Astrocyte (in vitro differentiated cells and primary cell): Measurements from ENCODE around the gene POR.

Experiments used
- EZH2 ChIP-seq: IDR thresholded peaks from 2 replicates; pipeline ENCODE4 v1.6.1; 2012; ENCODE audit warnings: mild to moderate bottlenecking, low read length, inconsistent platforms; ENCODE audit not compliant: insufficient read depth
- TF ChIP-seq, protein P1 (sequence below): IDR thresholded peaks from 2 replicates; pipeline ENCODE4 v1.5.1; 2011; ENCODE audit warnings: low read depth, mild to moderate bottlenecking, inconsistent platforms, low read length, moderate library complexity; ENCODE audit not compliant: insufficient read depth

DNA sequence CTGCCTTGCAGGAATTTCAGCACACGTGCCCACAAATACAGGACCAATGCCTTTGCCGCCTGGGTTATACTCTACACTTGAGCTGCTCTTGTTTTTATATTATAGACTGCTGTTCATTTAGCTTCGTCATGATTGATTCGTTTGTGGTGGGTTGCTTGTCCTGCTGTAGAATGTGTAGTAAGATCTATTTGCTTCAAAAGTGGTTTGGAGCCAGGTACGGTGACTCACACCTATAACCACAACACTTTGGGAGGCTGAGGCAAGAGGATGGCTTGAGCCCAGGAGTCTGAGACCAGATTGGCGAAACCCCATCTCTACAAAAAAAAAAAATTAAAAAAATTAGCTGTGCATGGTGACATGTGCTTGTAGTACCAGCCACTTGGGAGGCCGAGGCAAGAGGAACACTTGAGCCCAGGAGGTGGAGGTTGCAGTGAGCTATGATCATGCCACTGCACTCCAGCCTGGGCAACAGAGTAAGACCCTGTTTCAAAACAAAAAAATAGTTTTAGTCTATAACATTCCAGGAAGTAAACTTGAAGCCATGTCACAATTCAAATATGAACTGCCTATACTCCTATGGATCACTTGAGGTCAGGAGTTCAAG is 45.1 kb upstream of the POR start:
- TF ChIP-seq, protein P1, sequence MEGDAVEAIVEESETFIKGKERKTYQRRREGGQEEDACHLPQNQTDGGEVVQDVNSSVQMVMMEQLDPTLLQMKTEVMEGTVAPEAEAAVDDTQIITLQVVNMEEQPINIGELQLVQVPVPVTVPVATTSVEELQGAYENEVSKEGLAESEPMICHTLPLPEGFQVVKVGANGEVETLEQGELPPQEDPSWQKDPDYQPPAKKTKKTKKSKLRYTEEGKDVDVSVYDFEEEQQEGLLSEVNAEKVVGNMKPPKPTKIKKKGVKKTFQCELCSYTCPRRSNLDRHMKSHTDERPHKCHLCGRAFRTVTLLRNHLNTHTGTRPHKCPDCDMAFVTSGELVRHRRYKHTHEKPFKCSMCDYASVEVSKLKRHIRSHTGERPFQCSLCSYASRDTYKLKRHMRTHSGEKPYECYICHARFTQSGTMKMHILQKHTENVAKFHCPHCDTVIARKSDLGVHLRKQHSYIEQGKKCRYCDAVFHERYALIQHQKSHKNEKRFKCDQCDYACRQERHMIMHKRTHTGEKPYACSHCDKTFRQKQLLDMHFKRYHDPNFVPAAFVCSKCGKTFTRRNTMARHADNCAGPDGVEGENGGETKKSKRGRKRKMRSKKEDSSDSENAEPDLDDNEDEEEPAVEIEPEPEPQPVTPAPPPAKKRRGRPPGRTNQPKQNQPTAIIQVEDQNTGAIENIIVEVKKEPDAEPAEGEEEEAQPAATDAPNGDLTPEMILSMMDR, result no peak
- TF ChIP-seq EZH2, result no peak
